Measurements from ENCODE around the gene FKBP7. TPM values are rescaled to one million over a fixed set of nuclear protein-coding genes. Genes with fewer than 3 reads are reported as not detected.

The FKBP7 gene
- total RNA-seq, 4 donors from 2014 or later, result 7.3 to 21.9 (median 12.6) TPM

DNA sequence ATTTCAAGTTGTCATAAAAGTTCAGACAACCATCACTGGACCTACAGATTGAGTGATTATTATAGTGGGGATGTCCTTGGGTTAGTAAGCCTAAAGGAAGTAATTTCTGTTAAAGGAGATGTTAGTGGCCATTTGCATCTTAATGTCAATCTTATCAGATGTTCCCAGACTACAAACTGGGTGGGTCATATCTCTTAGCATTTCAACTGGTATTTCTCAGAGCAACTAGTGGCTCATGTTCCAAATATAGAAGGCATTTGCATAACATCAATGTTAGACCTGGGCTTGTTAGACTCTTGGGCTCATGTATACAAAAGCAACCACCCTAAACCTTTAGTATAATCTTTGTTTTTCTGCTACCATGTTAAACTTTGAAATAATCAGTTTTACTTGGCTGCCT lies 19.7 kb upstream of the FKBP7 start:
- no peak for ATAC-seq
- Histone ChIP-seq H3K4me3 (no peak overlapping the region), H3K9me3 (no peaks in the 10 kb centered on the region), H3K4me1 (no peaks in the 10 kb centered on the region), H3K27me3 (no peaks in the 10 kb centered on the region), H3K27ac (no peak overlapping the region), H3K36me3 (peaks cover 34 to 99% of the 10 kb centered on the region in 2 donors)
- TF ChIP-seq CTCF (IDR thresholded peaks at IDR 0.05) (no peak), POLR2AphosphoS5 (IDR thresholded peaks at IDR 0.05) (no peak), POLR2A (IDR thresholded peaks at IDR 0.05) (no peak), EP300 (IDR thresholded peaks at IDR 0.05) (no peak)

DNA sequence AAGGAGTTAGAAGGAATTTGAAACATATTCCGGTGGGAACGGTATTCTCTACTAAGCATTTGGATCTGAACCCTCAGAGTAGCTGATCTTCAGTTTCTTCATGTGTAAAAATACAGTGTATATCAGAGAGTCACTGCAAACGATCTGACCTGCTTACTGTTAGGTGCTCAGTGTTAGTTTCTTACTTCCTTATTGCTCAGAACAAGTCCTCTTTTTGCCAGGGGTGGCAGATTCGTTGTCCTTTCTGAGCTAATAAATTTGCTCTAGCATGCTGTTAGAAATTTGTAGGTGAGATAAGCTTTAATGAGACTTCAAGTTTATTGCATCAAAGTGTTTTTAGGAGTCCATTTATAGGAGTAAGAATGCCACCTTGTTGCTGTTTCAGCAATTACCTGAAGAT lies 17.6 kb upstream of the FKBP7 start:
- ATAC-seq, result no peak
- no peak overlapping the region for H3K4me3 ChIP-seq
- peaks cover 21 to 98% of the 10 kb centered on the region in 2 donors for H3K36me3 ChIP-seq
- TF ChIP-seq EP300 (IDR thresholded peaks at IDR 0.05), result no peak
- no peak for TF ChIP-seq POLR2A (IDR thresholded peaks at IDR 0.05)
- 74 to 84% methylated on average over 4 of the region's 4 CpGs for WGBS, 2 donors (ENCODE audit: low coverage in 1 of 2)
- H3K4me1 ChIP-seq, result no peaks in the 10 kb centered on the region
- no peaks in the 10 kb centered on the region for H3K9me3 ChIP-seq
- no peaks in the 10 kb centered on the region for H3K27me3 ChIP-seq
- no peak overlapping the region for H3K27ac ChIP-seq

DNA sequence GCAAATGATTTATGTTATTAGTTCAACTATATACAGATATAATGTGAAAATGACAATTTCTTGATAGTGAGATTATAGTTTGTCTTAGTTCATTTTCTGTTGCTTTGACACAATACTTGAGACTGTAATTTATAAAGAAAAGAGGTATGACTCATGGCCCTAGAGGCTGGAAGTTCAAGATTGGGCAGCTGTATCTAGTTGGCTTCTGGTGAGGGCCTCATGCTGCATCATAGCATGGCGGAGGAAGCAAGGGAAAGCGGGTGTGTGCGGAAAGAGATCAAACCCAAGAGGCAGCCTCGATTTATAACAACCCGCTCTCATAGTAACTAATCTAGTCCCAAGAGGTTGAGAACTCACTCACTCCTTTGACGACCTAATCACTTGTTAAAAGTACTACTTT lies 13.2 kb upstream of the FKBP7 start:
- Histone ChIP-seq H3K27ac (no peak overlapping the region), H3K4me1 (no peaks in the 10 kb centered on the region), H3K4me3 (no peak overlapping the region), H3K9me3 (no peaks in the 10 kb centered on the region), H3K27me3 (no peaks in the 10 kb centered on the region), H3K36me3 (peaks cover 13 to 87% of the 10 kb centered on the region in 2 donors)
- WGBS, 2 donors (ENCODE audit: low coverage in 1 of 2), result 84 to 97% methylated on average over 6 of the region's 6 CpGs
- no peak for TF ChIP-seq POLR2AphosphoS5 (IDR thresholded peaks at IDR 0.05)
- no peak for TF ChIP-seq EP300 (IDR thresholded peaks at IDR 0.05)
- no peak for TF ChIP-seq CTCF (IDR thresholded peaks at IDR 0.05)
- TF ChIP-seq POLR2A (IDR thresholded peaks at IDR 0.05), result no peak
- no peak for ATAC-seq

DNA sequence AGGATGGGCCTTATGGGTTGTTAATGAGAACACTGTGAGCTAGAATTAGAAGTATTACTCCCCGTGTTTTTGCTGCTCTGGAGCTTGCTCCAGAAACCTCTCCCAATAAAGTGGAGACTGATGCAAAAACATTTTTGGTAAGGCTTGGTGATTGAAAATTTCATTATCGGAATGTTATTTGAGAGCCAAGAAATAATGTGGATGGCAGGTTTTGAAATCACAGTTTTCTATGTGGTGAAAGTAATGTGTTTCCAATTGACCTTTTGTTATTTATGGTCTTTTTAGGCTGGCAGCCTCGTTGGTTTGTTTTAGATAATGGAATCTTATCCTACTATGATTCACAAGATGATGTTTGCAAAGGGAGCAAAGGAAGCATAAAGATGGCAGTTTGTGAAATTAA lies 7.0 kb upstream of the FKBP7 start:
- H3K4me1 ChIP-seq, result peaks cover 14 to 49% (median 18%) of the 10 kb centered on the region in 3 donors
- TF ChIP-seq POLR2A (IDR thresholded peaks at IDR 0.05) (no peak), POLR2AphosphoS5 (IDR thresholded peaks at IDR 0.05) (no peak), CTCF (IDR thresholded peaks at IDR 0.05) (no peak), EP300 (IDR thresholded peaks at IDR 0.05) (no peak)
- ATAC-seq, result no peak
- no peaks in the 10 kb centered on the region for H3K9me3 ChIP-seq
- 60 to 67% methylated on average over 3 of the region's 3 CpGs for WGBS, 2 donors (ENCODE audit: low coverage in 1 of 2)
- no peak overlapping the region for H3K4me3 ChIP-seq
- peaks cover 0 to 33% of the 10 kb centered on the region in 2 donors for H3K36me3 ChIP-seq
- H3K27me3 ChIP-seq, result no peaks in the 10 kb centered on the region
- H3K27ac ChIP-seq, result no peak overlapping the region

GRCh38 chr2:178484245-178485041 lies 6.0 kb upstream of the FKBP7 start:
- Histone ChIP-seq H3K36me3 (peaks cover 0 to 24% of the 10 kb centered on the region in 2 donors), H3K4me1 (peaks cover 18 to 54% (median 22%) of the 10 kb centered on the region in 3 donors), H3K9me3 (no peaks in the 10 kb centered on the region), H3K4me3 (no peak overlapping the region), H3K27me3 (no peaks in the 10 kb centered on the region), H3K27ac (no peak overlapping the region)
- WGBS, 2 donors (ENCODE audit: low coverage in 1 of 2), result 45 to 49% methylated on average over 4 to 6 of the region's 6 CpGs
- ATAC-seq, result no peak
- no peak for TF ChIP-seq POLR2A (IDR thresholded peaks at IDR 0.05)
- TF ChIP-seq CTCF (IDR thresholded peaks at IDR 0.05), result no peak
- TF ChIP-seq EP300 (IDR thresholded peaks at IDR 0.05), result no peak
- TF ChIP-seq POLR2AphosphoS5 (IDR thresholded peaks at IDR 0.05), result no peak
